Psoas muscle (tissue), 8 donors: ENCODE data around the gene OR4X1. TPM values are rescaled to one million over a fixed set of nuclear protein-coding genes. Genes with fewer than 3 reads are reported as not detected.
"Not testable (repeated sequence)": the region's sequence is repeated elsewhere in the genome, so short reads cannot be mapped to it uniquely, and the experiment has no call there.

Experiments
- ATAC-seq, 4 donors: fragments of 200-7000 bp; cut with Tn5 transposase; one replicate each; pipeline ENCODE4 v1.9.1; 2020; ENCODE audit warnings: moderate library complexity in 3 of 4, mild to moderate bottlenecking in 2 of 4
- DNase-seq, 2 donors: peaks; one replicate each; pipeline ENCODE4 v3.0.0-alpha.2; 2020
- H3K27ac ChIP-seq: fragments of 200-600 bp; one replicate; pipeline ENCODE4 v1.8.0; 2022
- H3K27me3 ChIP-seq, 3 donors: fragments of 200-600 bp in 1 of 3; one replicate each; pipeline versions ENCODE4 v1.6.1 to v1.8.0; 2013 to 2022; ENCODE audit warnings: low read length in 2 of 3, mild to moderate bottlenecking in 2 of 3, moderate library complexity in 1 of 3; ENCODE audit not compliant: insufficient read depth in 3 of 3
- H3K36me3 ChIP-seq, 2 donors: fragments of 200-600 bp in 1 of 2; one replicate each; pipeline versions ENCODE4 v1.6.1 to v1.8.0; 2013 to 2022; ENCODE audit warnings: low read depth in 1 of 2, mild to moderate bottlenecking in 1 of 2, moderate library complexity in 1 of 2; ENCODE audit not compliant: insufficient read depth in 1 of 2
- H3K4me1 ChIP-seq: fragments of 200-600 bp; one replicate; pipeline ENCODE4 v1.8.0; 2022
- H3K4me3 ChIP-seq: fragments of 200-600 bp; one replicate; pipeline ENCODE4 v1.8.0; 2022; ENCODE audit warnings: mild to moderate bottlenecking
- H3K9me3 ChIP-seq: fragments of 200-600 bp; one replicate; pipeline ENCODE4 v1.8.0; 2022
- CTCF ChIP-seq: fragments of 200-600 bp; IDR thresholded peaks from one replicate; pipeline ENCODE4 v1.8.0; 2022; ENCODE audit warnings: antibody characterized with exemption
- WGBS, 3 donors: extraction: QIAGEN DNeasy Blood & Tissue Kit; methylation state at CpG; one replicate each; pipeline versions ENCODE4 v1.1.6 to v1.1.7; 2013; 5-methylcytosine and 5-hydroxymethylcytosine counted together
- intact Hi-C, 2 donors: fragments of 100-400 bp; cut with DNase I; formaldehyde crosslinking; loops; one replicate each; pipeline versions ENCODE4 v1.11.0 to v1.14.2; 2022
- long read RNA-seq, 2 donors: library from polyadenylated mRNA; unstranded; transcript quantifications; one replicate each; pipeline ENCODE4 v2.0.0, GENCODE V29; 2021
- polyA plus RNA-seq, 3 donors: library from polyadenylated mRNA; stranded (reverse); fragments of 200-250 nt; gene quantifications; one replicate each; pipeline ENCODE4 v1.2.3, GENCODE V29; 2013
- total RNA-seq, 4 donors: library from RNA; stranded (reverse); fragmentation: NEBNext Ultra II Directional in 2 of 4; extraction: Animal tissue kit (Norgen Biotek cat#: 25700) in 2 of 4; gene quantifications; one replicate each; pipeline versions ENCODE4 v1.2.1 to v1.2.4, GENCODE V29; 2021 to 2023
- donor health status: healthy with polysubstance abuse.
- donor health status: DM: no; HTN: no; CAD: no; lungs with moderate emphysema.
- donor health status: Bipolar disorder and iron deficiency.
- donor health status: healthy.
- donor health status: DM: yes; HTN: yes; CAD: no.
- donor health status: DM: no; HTN: no; CAD: no.
- donor health status: DM: no; HTN: no; CAD: no.
- donor health status: DM: yes; HTN: yes; CAD: no.

OR4X1 gene
- not detected for total RNA-seq
- not detected for polyA plus RNA-seq
- long read RNA-seq, donor 1: 0 reads
- long read RNA-seq, donor 2: 0 reads

- DNase-seq (no peak), ATAC-seq (no peak)
- WGBS, 3 donors: 23 to 34% (median 24%) methylated on average over 3 of the region's 3 CpGs
- Histone ChIP-seq H3K4me1 (no peaks in the 10 kb centered on the region), H3K36me3 (no peaks in the 10 kb centered on the region), H3K27me3 (peaks cover 0 to 2% (median 0%) of the 10 kb centered on the region in 3 donors), H3K27ac (no peak within 1 kb of the TSS), H3K9me3 (no peaks in the 10 kb centered on the region), H3K4me3 (no peak within 1 kb of the TSS)
- intact Hi-C loops: no loop called here
- no peak for TF ChIP-seq CTCF
These were observed at the start of gene OR4X1 for GRCh38 chr11:48263423-48263911. Gene OR4X1, plus strand, starts transcription at chr11:48263861. Its CDS starts 0 bp downstream, at chr11:48263861.

- 35 to 71% (median 52%) methylated on average over 2 of the region's 2 CpGs for whole genome bisulfite sequencing, 3 donors
These were observed 47.2 kb upstream of the OR4X1 start, which contains the start of gene OR4B1 for GRCh38 chr11:48216510-48216909. Gene OR4B1, plus strand, starts transcription at chr11:48216810. Its CDS starts 0 bp downstream, at chr11:48216810.

DNA sequence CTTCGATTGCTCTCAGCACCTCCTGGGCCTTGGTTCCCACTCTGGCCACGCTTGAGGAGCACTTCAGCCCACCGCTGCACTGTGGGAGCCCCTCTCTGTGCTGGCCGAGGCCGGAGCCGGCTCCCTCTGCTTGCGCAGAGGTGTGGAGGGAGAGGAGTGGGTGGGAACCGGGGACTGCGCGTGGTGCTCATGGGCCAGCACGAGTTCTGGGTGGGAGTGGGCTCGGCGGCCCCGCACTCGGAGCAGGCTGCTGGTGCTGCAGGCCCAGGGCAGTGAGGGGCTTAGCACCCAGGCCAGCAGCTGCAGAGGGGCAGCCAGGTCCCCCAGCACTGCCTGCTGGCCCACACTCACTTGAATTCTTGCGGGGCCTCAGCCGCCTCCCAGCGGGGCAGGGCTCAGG lies 34.9 kb upstream of the OR4X1 start:
- Histone ChIP-seq H3K27me3 (no peaks in the 10 kb centered on the region), H3K4me1 (no peaks in the 10 kb centered on the region), H3K4me3 (no peak overlapping the region), H3K36me3 (no peaks in the 10 kb centered on the region), H3K9me3 (no peaks in the 10 kb centered on the region), H3K27ac (no peak overlapping the region)
- no peak for DNase-seq
- WGBS, 3 donors: 82 to 86% (median 85%) methylated on average over 12 to 18 of the region's 18 CpGs
- TF ChIP-seq CTCF: no peak
- intact Hi-C loops: no loop called here
- no peak for ATAC-seq

More at GRCh38 chr11:48216510-48216909, 47.2 kb upstream of the OR4X1 start, which contains the start of gene OR4B1:
- intact Hi-C loops: no loop called here
- Histone ChIP-seq H3K27ac (no peak within 1 kb of the TSS), H3K4me3 (no peak within 1 kb of the TSS), H3K36me3 (no peaks in the 10 kb centered on the region), H3K9me3 (no peaks in the 10 kb centered on the region), H3K27me3 (peaks cover 0 to 4% (median 0%) of the 10 kb centered on the region in 3 donors), H3K4me1 (no peaks in the 10 kb centered on the region)
- no peak for TF ChIP-seq CTCF
- ATAC-seq: no peak
- no peak for DNase-seq

GRCh38 chr11:48230057-48230456 lies 33.6 kb upstream of the OR4X1 start:
- H3K27me3 ChIP-seq, H3K4me3 ChIP-seq, ATAC-seq, intact Hi-C loops, H3K9me3 ChIP-seq, H3K36me3 ChIP-seq, H3K27ac ChIP-seq, H3K4me1 ChIP-seq, DNase-seq: not testable (repeated sequence)
- 82 to 89% (median 87%) methylated on average over 11 of the region's 11 CpGs for whole genome bisulfite sequencing, 3 donors

GRCh38 chr11:48237727-48238126 lies 25.9 kb upstream of the OR4X1 start:
- WGBS, 3 donors: 22 to 48% (median 28%) methylated on average over 3 of the region's 3 CpGs
- Histone ChIP-seq H3K4me1 (no peaks in the 10 kb centered on the region), H3K27me3 (peaks cover 0 to 7% (median 0%) of the 10 kb centered on the region in 3 donors), H3K9me3 (no peaks in the 10 kb centered on the region), H3K4me3 (no peak overlapping the region), H3K36me3 (no peaks in the 10 kb centered on the region), H3K27ac (no peak overlapping the region)
- ATAC-seq (no peak), DNase-seq (no peak)
- intact Hi-C loops: no loop called here
- no peak for TF ChIP-seq CTCF
